GM12892 (cell line): ENCODE results near the gene S100PBP.

Experiments used
- POLR2A ChIP-seq: IDR thresholded peaks from 2 replicates; pipeline ENCODE4 v1.6.1; 2011; ENCODE audit warnings: low read depth, low read length, control low read depth
- POLR2AphosphoS5 ChIP-seq: IDR thresholded peaks from 2 replicates; pipeline ENCODE4 v1.6.1; 2011; ENCODE audit warnings: low read depth, low read length, control low read depth
- TAF1 ChIP-seq: IDR thresholded peaks from 2 replicates; pipeline ENCODE4 v1.6.1; 2011; ENCODE audit warnings: low read depth, mild to moderate bottlenecking, control low read depth, low read length, borderline replicate concordance

DNA sequence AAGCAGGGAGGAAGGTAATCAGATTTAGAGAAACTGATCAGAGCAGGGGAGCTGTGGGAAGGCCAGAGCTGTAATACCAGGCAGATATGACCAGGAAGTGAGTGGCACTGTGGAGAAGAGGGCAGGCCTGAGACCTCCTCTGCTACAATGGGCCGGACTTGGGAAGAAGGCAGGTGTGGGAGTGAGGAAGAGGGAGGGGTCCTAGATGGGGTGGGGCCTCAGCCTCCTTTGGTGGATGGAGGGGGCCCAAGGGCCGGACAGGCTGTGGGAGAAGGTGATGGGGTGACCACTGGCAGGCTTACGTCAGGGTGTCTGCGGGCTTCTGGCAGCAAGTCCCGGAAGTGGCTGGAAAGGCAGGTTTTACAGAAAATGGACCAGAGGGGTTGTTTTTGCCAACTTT, 63.8 kb downstream of the S100PBP start:
- TF ChIP-seq TAF1 (no peak), POLR2A (no peak), POLR2AphosphoS5 (no peak)
